NAMALWA (cell line): ENCODE measurements around the gene TEKT2.

Source experiments
- DNase-seq: peaks from one replicate; pipeline ENCODE4 v3.0.0-alpha.2; 2015; ENCODE audit warnings: low spot score

Gene TEKT2

GRCh38 chr1:36128126-36128904 lies 44.4 kb downstream of the TEKT2 start:
- DNase-seq: no peak

DNA sequence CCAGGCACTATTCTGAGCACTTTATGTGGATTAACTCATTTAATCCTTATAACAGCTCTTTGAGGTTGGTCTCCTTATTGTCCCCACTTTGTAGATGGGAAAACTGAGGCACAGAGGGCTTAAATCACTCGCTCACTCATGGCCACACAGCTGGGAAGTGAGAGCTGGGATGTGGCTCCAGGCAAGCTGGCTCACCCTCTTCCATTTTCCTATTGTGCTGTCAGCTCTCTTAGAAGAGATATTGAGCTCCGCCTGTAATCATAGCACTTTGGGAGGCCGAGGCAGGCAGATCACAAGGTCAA lies 45.0 kb downstream of the TEKT2 start:
- no peak for DNase-seq

- no peak for DNase-seq
Measured at GRCh38 chr1:36132029-36132428, 48.1 kb downstream of the TEKT2 start.

DNA sequence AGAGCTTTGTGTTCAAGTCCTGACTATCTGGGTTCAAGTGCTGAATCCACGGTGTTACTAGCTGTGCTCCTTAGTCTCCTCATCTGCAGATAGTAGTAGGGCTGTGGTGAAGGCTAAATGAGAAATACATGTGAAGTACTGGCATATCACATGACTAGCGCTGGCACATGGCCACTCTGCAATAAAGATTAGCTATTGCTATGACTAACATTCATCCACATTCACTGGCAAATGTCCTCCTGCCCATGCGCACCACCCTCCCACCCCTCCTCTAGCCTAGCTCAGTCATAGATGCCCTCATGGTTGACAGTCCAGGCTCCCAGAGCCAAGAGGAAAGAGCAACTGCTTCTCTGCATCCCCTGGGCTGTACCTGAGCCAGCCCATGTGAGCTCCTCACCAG lies 49.6 kb downstream of the TEKT2 start:
- no peak for DNase-seq

- DNase-seq: no peak
Measured at GRCh38 chr1:36134031-36134430, 50.1 kb downstream of the TEKT2 start.

DNA sequence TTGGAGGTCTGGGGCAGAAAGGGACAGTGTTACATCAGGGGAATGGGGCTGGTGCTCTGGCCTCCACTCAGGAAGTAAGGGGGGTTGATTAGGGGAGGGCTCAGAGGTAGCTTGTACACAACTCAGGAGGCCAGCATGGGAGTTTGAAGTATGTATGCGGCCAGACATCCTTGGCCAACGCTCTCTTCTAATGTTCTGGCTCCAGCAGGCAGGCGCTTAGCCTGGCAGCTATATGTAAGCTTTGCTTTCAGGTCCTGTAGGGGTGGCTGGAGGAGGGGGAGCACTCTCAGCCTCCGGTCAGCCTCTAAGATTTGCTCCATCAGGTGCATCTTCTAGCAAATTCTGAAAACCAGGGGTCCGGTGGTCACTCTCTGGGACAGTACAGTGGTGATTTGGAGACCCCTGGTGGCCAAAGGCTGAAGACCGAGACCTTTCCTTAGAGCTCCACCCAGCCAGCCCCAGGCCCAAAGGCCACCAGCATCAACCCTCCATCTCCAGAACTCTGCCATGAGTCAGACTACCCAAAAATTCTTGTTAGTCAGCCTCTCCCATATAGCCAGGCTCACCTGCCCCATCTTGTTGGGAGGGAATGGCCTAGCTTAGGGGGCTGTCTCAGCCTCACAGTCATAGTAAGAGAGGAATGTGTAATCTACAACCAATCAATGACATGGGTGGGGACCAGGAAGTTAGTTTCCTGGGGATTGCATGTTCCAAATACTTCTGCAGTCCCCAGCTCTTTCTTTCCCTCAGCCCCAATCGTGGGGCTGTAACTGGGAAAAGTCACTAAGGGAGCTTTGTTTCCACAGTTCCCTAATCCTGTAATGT lies 50.8 kb downstream of the TEKT2 start:
- DNase-seq: peak; percentile 54

- no peak for DNase-seq
Measured at GRCh38 chr1:36135330-36135667, 51.4 kb downstream of the TEKT2 start.

DNA sequence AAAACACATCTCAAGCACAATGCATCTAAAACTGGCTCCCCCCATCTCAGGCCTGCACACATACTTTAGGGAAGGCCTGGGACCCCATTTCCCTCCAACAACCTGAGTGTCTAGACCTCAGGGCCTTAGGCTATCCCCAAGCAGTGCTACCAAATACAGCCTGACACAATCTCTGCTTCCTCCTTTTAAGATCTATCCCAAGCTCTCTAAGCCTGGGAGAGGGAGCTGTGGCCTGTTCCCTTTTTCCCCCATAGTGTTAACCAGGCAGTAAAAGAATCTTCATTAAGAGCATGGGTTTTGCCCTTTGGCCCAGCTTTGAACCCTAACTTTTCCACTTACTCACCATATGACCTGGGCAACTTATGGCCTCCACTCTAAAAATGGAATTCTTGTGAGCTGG lies 51.9 kb downstream of the TEKT2 start:
- no peak for DNase-seq

DNA sequence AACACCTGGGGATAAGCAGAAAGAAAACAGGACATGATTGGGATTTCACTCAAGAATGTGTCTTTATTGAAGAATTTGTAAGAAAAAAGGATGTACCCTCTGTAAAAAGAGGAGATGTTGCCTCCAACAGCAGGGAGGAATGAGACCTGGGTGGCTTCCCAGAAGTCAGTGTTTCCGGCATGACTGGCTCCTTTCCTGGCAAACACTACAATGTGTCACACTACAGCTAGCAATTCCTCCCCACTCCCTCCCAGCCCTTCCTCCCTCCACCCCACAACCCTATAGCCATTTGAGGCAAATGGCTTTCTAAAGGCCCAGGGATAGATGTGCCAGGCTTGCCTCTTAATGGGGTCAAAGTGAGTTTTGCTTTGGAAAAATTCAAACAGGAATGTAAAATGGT lies 52.6 kb downstream of the TEKT2 start:
- no peak for DNase-seq

GRCh38 chr1:36137226-36137625 lies 53.3 kb downstream of the TEKT2 start:
- DNase-seq: no peak

DNA sequence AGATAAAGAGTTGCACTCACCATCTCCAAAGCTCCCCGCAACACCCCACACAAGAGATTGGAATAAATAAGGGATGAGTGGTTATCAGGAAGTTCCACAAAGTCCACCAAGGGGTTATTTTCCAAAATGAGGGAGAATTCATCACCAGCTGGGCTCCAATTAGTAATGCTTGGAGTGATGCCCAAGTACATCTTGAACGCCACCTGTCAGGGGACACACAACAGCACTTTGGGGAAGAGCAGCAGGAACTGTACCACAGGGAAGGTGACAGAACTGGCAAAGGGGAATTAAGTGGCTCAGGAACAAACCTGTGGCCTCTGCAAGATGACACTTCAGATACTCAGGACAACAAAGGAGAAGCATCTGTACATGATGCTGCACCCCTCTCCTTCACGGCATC lies 53.9 kb downstream of the TEKT2 start:
- DNase-seq: no peak
